KOPT-K1 (cell line): ENCODE measurements around the gene ACOT11.

ENCODE experiments used
- H3K27ac ChIP-seq: fragments of 200-600 bp; sonication (generic); 2 replicates; pipeline ENCODE4 v1.5.1; 2016; ENCODE audit warnings: antibody characterized with exemption, mild to moderate bottlenecking, low read depth, low read length; ENCODE audit not compliant: poor library complexity, severe bottlenecking
- H3K36me3 ChIP-seq: fragments of 200-600 bp; sonication (generic); 2 replicates; pipeline ENCODE4 v1.5.1; 2017; ENCODE audit warnings: antibody characterized with exemption, mild to moderate bottlenecking, low read length, moderate library complexity; ENCODE audit not compliant: insufficient read depth
- H3K9me3 ChIP-seq: fragments of 200-600 bp; sonication (generic); 2 replicates; pipeline ENCODE4 v1.5.1; 2017; ENCODE audit warnings: antibody characterized with exemption, low read length, mild to moderate bottlenecking; ENCODE audit not compliant: insufficient read depth, poor library complexity, severe bottlenecking

ACOT11 gene

GRCh38 chr1:54546651-54547401 lies 1.2 kb upstream of the ACOT11 start:
- no peak overlapping the region for H3K27ac ChIP-seq

DNA sequence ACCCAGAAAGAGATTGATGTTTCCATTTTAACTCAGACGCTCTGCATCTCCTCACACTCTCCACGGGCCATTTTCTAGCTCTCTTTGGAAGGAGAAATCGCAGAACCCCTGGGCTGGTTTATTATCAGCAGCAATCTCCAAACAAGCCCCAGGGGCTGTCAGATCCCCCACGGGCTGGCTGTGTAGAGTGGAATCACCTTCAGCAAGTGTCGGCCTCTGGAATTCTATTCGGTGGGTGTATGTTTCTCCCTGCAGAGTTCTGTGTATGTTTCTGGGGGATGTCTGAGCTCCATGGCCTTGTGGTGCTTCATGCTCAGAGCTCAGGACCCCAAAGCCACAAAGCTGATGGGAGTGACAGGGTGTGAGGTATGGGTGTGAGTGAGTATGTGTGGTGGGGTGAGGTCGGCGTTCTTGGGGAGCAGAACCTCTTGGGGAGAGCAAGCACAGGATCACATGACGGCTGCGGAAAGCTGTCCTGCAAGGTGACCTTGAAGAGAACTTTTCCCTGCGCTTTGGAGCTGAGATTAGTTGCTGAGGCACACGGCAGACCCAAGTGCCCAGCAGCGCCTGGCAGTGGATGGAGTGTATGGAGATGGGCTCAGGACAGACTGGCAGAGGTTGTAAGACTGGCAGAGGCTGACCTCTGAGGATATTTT lies 489 bp downstream of the ACOT11 start:
- Histone ChIP-seq H3K27ac (no peak overlapping the region), H3K9me3 (no peaks in the 10 kb centered on the region), H3K36me3 (no peaks in the 10 kb centered on the region)

More at GRCh38 chr1:54546651-54547401, 1.2 kb upstream of the ACOT11 start:
- no peaks in the 10 kb centered on the region for H3K9me3 ChIP-seq
- H3K36me3 ChIP-seq, result no peaks in the 10 kb centered on the region

- no peak overlapping the region for H3K27ac ChIP-seq
- no peaks in the 10 kb centered on the region for H3K36me3 ChIP-seq
- no peaks in the 10 kb centered on the region for H3K9me3 ChIP-seq
These were observed 1.3 kb downstream of the ACOT11 start for GRCh38 chr1:54549181-54549924.

DNA sequence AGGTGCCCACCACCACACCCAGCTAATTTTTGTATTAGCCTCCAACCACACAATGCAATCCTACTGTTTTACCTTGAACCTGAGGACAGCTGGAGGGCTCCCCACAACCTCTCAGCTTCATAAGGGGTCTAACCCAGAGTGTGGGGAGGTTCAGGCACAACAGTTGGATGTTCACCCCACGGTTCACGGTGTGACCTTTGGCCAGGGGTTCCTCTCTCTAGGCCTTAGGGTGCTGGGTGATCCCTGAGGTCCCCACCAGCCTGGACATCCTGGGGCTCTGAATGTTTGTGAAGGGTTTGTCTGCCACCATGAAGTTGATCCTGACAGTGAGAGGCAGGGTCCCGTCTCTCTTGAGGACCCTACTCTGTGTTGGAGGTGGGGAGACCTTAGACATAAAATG lies 3.9 kb downstream of the ACOT11 start:
- Histone ChIP-seq H3K27ac (no peak overlapping the region), H3K36me3 (no peaks in the 10 kb centered on the region), H3K9me3 (no peaks in the 10 kb centered on the region)

- no peaks in the 10 kb centered on the region for H3K36me3 ChIP-seq
- no peaks in the 10 kb centered on the region for H3K9me3 ChIP-seq
- H3K27ac ChIP-seq, result no peak overlapping the region
These were observed 5.7 kb downstream of the ACOT11 start for GRCh38 chr1:54553602-54554313.

DNA sequence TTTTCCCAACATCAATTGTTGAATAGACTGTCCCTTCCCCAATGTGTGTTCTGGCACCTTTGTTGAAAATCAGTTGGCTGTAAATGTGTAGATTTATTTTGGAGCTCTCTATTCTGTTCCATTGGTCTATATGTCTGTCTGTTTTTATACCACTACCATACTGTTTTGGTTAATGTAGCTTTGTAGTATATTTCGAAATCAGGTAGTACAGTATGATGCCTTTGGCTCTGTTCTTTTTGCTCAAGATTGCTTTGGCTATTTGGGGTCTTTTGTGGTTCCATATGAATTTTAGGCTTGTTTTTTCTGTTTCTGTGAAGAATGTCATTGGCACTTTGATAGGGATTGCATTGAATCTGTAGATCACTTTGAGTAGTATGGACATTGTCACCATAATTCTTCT lies 8.1 kb downstream of the ACOT11 start:
- H3K27ac ChIP-seq, result no peak overlapping the region
- no peaks in the 10 kb centered on the region for H3K9me3 ChIP-seq
- no peaks in the 10 kb centered on the region for H3K36me3 ChIP-seq

DNA sequence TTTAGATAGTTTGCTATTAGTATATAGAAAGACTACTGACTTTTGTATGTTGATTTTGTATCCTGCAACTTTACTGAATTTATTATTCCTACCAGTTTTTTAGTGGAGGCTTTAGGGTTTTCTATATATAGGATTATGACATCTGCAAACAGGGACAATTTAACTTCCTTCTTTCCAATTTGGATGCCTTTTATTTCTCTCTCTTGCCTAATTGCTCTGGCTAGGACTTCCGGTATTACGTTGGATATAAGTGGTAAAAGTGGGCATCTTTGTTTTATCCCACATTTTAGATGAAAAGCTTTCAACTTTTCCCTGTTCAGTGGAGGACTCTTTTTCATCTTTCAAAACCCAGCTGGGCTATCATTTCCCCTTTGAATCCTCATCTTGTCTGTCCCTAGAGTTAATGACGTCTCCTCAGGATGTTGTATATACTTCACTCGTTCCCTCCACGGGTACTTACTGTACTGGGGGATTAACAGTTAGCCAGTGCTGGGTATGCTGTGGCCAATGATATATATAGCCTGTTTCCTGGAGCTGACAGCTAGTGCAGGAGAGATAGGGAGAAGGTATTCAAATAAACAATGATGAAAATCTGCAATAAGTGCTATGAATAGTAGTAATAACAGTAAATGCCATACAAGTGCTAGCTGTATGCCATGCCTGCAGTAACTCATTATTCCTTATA lies 9.8 kb downstream of the ACOT11 start:
- no peak overlapping the region for H3K27ac ChIP-seq

DNA sequence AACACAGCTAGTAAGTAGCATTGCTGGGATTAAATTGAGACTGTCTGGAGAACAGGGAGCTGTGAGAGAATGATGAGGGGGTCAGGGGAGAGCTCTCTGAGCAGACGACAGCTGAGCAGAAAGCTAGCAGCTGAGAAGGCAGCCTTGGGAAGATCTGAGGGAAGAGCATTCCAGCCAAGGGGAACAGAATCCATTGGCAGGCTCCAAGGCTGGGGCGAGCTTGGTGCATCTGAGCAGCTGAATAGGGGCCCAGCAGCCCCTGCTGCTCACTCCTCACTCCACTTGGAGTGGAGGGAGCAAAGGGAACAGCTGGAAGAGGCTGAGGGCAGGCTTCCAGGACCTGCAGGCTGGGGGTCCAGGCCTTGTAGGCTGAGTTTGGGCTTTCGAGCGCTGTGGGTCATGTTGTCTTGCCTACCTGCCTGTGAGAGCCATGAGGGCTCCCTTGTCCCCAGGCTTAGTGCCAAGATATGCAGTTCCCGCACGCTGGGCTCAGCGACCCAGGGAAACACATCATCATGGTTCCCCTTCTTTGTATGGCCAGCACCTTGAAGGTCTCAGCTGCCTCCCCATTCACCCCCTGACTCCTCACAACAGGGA lies 10.5 kb downstream of the ACOT11 start:
- H3K9me3 ChIP-seq, result no peaks in the 10 kb centered on the region
- H3K36me3 ChIP-seq, result no peaks in the 10 kb centered on the region
- no peak overlapping the region for H3K27ac ChIP-seq

More for the DNA sequence above, 9.8 kb downstream of the ACOT11 start:
- H3K36me3 ChIP-seq, result no peaks in the 10 kb centered on the region
- H3K9me3 ChIP-seq, result no peaks in the 10 kb centered on the region

DNA sequence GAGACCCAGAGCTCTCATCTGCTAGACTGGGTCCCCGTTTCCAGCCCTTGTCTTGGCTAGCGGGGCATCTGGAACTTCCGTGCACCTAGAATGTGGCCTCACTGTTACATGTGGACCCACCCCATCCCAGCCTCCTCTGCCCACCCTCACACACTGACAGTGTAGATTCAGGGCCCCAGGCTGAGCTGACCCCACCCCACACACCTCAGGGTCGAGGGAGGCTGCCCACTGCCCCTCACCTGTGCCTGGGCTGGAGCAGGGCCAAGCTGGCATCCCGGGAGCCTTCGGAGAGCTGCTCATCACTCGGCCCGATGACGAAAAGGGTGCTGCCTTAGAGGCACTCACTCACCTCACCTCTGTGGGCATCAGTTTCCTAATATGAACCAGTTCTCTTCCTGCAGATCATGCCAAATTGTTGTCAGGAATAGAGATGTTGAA lies 11.1 kb downstream of the ACOT11 start:
- no peaks in the 10 kb centered on the region for H3K9me3 ChIP-seq
- H3K27ac ChIP-seq, result no peak overlapping the region
- no peaks in the 10 kb centered on the region for H3K36me3 ChIP-seq

DNA sequence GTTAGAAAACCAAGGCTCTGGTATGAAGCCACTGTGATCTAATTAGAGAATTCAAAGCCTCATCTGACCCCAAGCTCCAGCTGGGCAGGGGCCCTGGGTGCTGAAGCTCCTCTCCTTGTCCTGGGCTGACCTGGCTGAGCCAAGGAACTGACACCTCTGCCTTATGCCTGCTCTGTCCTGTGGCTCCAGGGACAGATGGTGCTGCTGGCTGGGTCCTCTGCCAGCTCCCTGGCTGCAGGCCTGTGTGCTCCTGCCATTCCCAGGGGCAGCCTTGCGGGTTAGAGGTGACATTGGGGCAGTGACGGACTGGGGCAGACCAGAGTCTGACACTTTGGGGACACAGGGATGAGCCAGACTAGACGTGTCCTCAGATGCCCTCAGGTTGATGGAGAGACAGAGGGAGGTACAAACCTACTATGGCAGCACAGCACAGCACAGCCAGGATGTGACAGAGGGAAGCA lies 11.8 kb downstream of the ACOT11 start:
- Histone ChIP-seq H3K27ac (no peak overlapping the region), H3K9me3 (no peaks in the 10 kb centered on the region), H3K36me3 (no peaks in the 10 kb centered on the region)

DNA sequence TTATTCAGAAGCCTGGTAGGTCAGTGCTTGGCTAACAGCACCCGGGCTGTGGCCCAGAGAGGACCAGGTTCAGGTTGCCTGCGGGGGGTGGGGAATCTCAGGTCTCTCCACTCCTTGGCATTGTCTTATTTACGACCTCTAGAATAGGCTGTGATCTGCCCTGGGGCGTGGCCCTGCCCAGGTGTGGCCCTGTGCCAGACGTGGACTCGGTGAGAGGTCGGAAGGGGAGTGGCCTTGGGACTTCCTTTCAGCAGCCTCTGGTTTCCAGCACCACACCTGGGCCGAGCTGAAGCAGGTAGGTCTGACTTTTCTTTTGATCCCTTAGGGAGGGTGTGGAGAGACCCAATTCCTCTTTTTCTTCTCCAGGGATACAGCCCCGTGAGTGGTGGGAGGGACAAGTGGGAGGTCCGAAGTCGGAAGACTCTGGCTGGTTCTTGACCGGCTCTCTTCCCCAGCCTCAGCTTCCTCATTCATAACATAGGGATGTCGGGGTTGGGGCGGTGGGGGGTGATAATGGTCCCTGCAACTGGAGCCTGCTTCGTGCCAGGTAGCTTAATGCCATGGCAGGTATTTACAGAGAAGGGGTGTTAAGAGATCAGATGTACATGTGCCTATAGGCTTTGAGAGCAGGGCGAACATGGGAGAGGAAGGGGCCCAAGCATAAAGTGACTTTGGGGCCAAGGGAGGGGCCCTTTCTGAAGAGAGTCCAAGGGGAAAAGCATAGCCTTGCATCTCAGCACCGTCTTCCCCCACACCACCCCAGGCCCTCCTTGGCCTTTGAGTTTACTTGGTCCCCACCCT lies 16.5 kb downstream of the ACOT11 start:
- no peak overlapping the region for H3K27ac ChIP-seq
- H3K9me3 ChIP-seq, result no peaks in the 10 kb centered on the region
- H3K36me3 ChIP-seq, result no peaks in the 10 kb centered on the region

DNA sequence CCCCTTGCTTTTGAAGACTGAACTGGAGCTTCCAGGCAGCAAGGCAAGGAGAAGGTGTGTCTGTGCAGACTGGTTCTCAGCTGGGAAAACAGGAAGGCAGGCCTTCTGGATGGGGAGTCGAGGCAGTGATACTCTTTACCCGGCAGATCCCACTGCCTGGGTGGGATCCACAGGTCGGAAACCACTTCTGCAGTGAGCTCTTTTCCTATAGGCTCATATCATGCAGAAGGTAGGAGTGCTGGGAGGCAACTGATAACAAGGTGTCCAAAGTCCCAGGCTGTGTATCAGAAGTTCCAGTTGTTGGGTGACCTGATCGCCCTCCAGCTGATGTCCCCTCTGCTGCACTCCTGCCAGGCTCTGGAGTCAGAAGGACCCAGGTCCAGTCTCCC lies 17.1 kb downstream of the ACOT11 start:
- Histone ChIP-seq H3K27ac (no peak overlapping the region), H3K36me3 (no peaks in the 10 kb centered on the region), H3K9me3 (no peaks in the 10 kb centered on the region)

DNA sequence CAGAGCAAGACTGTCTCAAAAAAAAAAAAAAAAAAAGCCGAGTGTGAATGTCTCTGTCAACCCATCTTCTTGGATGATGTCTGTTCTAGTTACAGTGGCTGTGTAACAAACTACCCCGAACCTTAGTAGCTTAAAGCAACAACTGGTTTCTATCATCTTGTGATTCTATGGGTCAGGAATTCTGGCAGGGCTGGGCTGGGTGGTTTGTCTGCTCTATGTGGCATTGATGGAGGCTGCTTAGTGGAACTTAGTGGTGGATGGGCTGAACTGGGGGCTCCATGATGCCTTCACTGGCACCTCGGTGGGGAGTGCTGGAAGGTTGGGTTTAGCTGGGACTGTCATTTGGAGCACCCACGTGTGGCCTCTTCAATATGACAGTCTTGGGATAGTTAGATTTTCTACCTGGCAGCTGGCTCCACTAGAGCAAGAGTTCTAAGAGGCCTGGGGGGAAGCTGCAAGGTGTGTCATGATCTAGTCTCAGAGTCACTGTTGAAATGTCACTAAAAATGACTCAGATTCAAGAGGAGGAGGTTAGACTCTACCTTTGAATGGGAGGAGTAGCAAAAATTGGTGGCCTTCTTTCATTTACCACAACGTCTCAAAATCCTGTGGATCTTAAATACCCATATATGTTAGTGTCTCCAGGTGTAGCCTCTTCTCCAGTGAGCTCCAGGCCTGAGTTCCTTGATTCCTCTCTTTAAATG lies 18.6 kb downstream of the ACOT11 start:
- no peak overlapping the region for H3K27ac ChIP-seq
- no peaks in the 10 kb centered on the region for H3K36me3 ChIP-seq
- H3K9me3 ChIP-seq, result no peaks in the 10 kb centered on the region
